IPS DF 4.7 (cell line): ENCODE data around the gene KLF5.
A peak's percentile ranks its signal among the peaks of the same experiment; 100 is the strongest.
"Not testable (repeated sequence)": the region's sequence is repeated elsewhere in the genome, so short reads cannot be mapped to it uniquely, and the experiment has no call there.

Experiments
- DNase-seq: peaks from one replicate; pipeline ENCODE4 v3.0.0-alpha.2; 2013; ENCODE audit warnings: low spot score; ENCODE audit errors: extremely low read depth

KLF5 gene

GRCh38 chr13:73058736-73059459 is at the start of gene KLF5:
KLF5 (plus strand) TSS chr13:73059005; CDS start chr13:73059328, 323 bp downstream.
- peak; percentile 49 for DNase-seq

GRCh38 chr13:73011751-73012150 is 47.1 kb upstream of the KLF5 start:
- DNase-seq = no peak

- no peak for DNase-seq
Observed at GRCh38 chr13:73015805-73016204, 43.0 kb upstream of the KLF5 start.

GRCh38 chr13:73018336-73018735 is 40.5 kb upstream of the KLF5 start:
- DNase-seq = no peak

GRCh38 chr13:73025217-73026012 is 33.4 kb upstream of the KLF5 start:
- DNase-seq = no peak

GRCh38 chr13:73034901-73035300 is 23.9 kb upstream of the KLF5 start:
- DNase-seq = no peak

- DNase-seq = no peak
Observed at GRCh38 chr13:73035660-73036059, 23.1 kb upstream of the KLF5 start.

- DNase-seq = no peak
Observed at GRCh38 chr13:73036566-73036965, 22.2 kb upstream of the KLF5 start.

- no peak for DNase-seq
Observed at GRCh38 chr13:73038064-73038463, 20.7 kb upstream of the KLF5 start.

- no peak for DNase-seq
Observed at GRCh38 chr13:73039201-73040108, 19.4 kb upstream of the KLF5 start.

GRCh38 chr13:73040484-73040883 is 18.3 kb upstream of the KLF5 start:
- no peak for DNase-seq

GRCh38 chr13:73040968-73041596 is 17.7 kb upstream of the KLF5 start:
- no peak for DNase-seq

GRCh38 chr13:73045031-73045430 is 13.8 kb upstream of the KLF5 start:
- no peak for DNase-seq

- DNase-seq = not testable (repeated sequence)
Observed at GRCh38 chr13:73048615-73049014, 10.2 kb upstream of the KLF5 start.

- DNase-seq = no peak
Observed at GRCh38 chr13:73054712-73055111, 4.1 kb upstream of the KLF5 start.

GRCh38 chr13:73055813-73056564 is 2.8 kb upstream of the KLF5 start:
- no peak for DNase-seq

- no peak for DNase-seq
Observed at GRCh38 chr13:73056565-73056962, 2.2 kb upstream of the KLF5 start.

GRCh38 chr13:73057284-73058063 is 1.3 kb upstream of the KLF5 start:
- no peak for DNase-seq

GRCh38 chr13:73058064-73058313 is 816 bp upstream of the KLF5 start:
- DNase-seq = no peak

GRCh38 chr13:73058432-73058735 is 421 bp upstream of the KLF5 start:
- no peak for DNase-seq
